Upper lobe of left lung (tissue), 4 donors: Measurements from ENCODE around the gene IGSF21.

Source experiments
- CTCF ChIP-seq, 6 experiments: fragments of 450-650 bp in 4 of 6; fragments of 200-600 bp in 2 of 6; sonication (generic) in 2 of 6; IDR thresholded peaks; one replicate each; pipeline ENCODE4 v1.5.1; 2016 to 2019; ENCODE audit warnings: antibody characterized with exemption in 6 of 6
- EP300 ChIP-seq, 4 donors: sonication (generic); formaldehyde crosslinking; IDR thresholded peaks; one replicate each; pipeline ENCODE4 v1.5.1; 2017; ENCODE audit warnings: antibody characterized with exemption in 4 of 4, control low read depth in 2 of 4
- POLR2AphosphoS5 ChIP-seq, 2 donors: sonication (generic); formaldehyde crosslinking; IDR thresholded peaks; one replicate each; pipeline ENCODE4 v1.5.1; 2017; ENCODE audit warnings: antibody characterized with exemption in 2 of 2

- no peak for TF ChIP-seq EP300 (IDR thresholded peaks at IDR 0.05)
- no peak for TF ChIP-seq CTCF (IDR thresholded peaks at IDR 0.05)
- no peak for TF ChIP-seq POLR2AphosphoS5 (IDR thresholded peaks at IDR 0.05)
Observed at GRCh38 chr1:18093646-18094045, 14.0 kb upstream of the IGSF21 start.
